GM18517 (cell line): ENCODE data around the gene LAMA2.

Experiments used
- ATAC-seq: cut with Tn5 transposase; IDR thresholded peaks from one replicate; pipeline ENCODE4 v1.9.1; 2021; ENCODE audit warnings: mild to moderate bottlenecking, moderate library complexity; ENCODE audit not compliant: unreplicated experiment

LAMA2 gene

GRCh38 chr6:129206821-129207220 is 323.9 kb downstream of the LAMA2 start:
- ATAC-seq: no peak

- no peak for ATAC-seq
These were observed 324.9 kb downstream of the LAMA2 start for GRCh38 chr6:129207832-129208231.

GRCh38 chr6:129208415-129209034 is 325.6 kb downstream of the LAMA2 start:
- no peak for ATAC-seq

GRCh38 chr6:129209355-129209754 is 326.4 kb downstream of the LAMA2 start:
- no peak for ATAC-seq

- no peak for ATAC-seq
These were observed 327.7 kb downstream of the LAMA2 start for GRCh38 chr6:129210684-129211083.

- ATAC-seq: no peak
These were observed 328.7 kb downstream of the LAMA2 start for GRCh38 chr6:129211626-129212025.

GRCh38 chr6:129212081-129212480 is 329.1 kb downstream of the LAMA2 start:
- ATAC-seq: no peak

- no peak for ATAC-seq
These were observed 332.3 kb downstream of the LAMA2 start for GRCh38 chr6:129215246-129215645.

GRCh38 chr6:129215916-129216520 is 333.1 kb downstream of the LAMA2 start:
- no peak for ATAC-seq

- no peak for ATAC-seq
These were observed 334.8 kb downstream of the LAMA2 start for GRCh38 chr6:129217701-129218100.

- no peak for ATAC-seq
These were observed 350.7 kb downstream of the LAMA2 start for GRCh38 chr6:129233458-129234134.

GRCh38 chr6:129235167-129236000 is 352.4 kb downstream of the LAMA2 start:
- no peak for ATAC-seq

- ATAC-seq: peak; percentile 82
These were observed 353.1 kb downstream of the LAMA2 start for GRCh38 chr6:129236001-129236517.

- no peak for ATAC-seq
These were observed 356.1 kb downstream of the LAMA2 start for GRCh38 chr6:129238991-129239390.

- ATAC-seq: no peak
These were observed 357.0 kb downstream of the LAMA2 start for GRCh38 chr6:129239825-129240491.

GRCh38 chr6:129240492-129240853 is 357.5 kb downstream of the LAMA2 start:
- ATAC-seq: no peak

GRCh38 chr6:129242546-129242945 is 359.6 kb downstream of the LAMA2 start:
- no peak for ATAC-seq

- no peak for ATAC-seq
These were observed 360.4 kb downstream of the LAMA2 start for GRCh38 chr6:129243377-129243776.

- ATAC-seq: no peak
These were observed 366.0 kb downstream of the LAMA2 start for GRCh38 chr6:129248946-129249345.

GRCh38 chr6:129251669-129252376 is 368.9 kb downstream of the LAMA2 start:
- ATAC-seq: peak; percentile 91
